Ovary (tissue), 3 donors: ENCODE data around the gene PAQR4.

Experiments
- EP300 ChIP-seq: sonication (generic); formaldehyde crosslinking; IDR thresholded peaks from one replicate; pipeline ENCODE4 v1.6.1; 2017; ENCODE audit warnings: antibody characterized with exemption
- TF ChIP-seq, protein P1 (sequence below), 3 donors: fragments of 450-650 bp in 2 of 3; fragments of 200-600 bp in 1 of 3; IDR thresholded peaks; one replicate each; pipeline versions ENCODE4 v1.5.1 to v1.8.0; 2016 to 2022; ENCODE audit warnings: antibody characterized with exemption in 3 of 3, mild to moderate bottlenecking in 1 of 3
- donor health status: DM: no; HTN: no; CAD: no.

DNA sequence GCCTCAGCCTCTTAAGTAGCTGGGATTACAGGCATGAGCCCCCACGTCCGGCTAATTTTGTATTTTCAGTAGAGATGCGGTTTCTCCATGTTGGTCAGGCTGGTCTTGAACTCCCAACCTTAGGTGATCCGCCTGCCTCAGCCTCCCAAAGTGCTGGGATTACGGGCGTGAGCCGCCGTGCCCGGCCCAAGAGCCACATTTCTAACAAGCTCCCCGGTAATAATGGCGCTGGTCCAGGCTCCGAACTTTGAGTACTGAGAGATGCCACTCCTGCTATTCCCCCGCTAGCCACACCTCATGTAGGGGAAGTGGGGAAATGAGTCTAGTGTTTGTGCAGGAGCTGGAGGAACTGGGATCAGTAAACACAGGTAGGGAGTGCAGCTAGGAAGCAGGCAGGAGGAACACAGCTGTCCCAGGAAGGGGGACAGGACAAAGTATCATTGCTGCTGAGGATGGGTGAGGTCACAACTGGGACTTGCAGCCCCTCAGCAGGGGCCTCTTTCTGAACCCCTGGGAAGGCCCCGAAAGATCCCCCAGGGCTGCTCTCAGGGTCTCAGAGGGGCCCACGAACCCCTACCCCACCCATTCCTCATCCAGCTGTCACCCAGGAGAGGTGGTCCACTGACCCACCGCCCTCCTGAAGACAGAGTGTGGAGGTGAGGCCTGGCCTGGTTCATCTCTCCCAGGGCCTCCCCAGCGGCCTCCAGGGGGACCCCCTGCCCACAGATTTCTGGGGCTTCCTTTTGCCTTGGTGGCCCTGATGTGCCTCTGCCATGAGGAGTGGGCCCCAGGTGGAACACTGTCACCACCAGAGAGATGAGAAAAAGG lies 8.8 kb upstream of the PAQR4 start:
- TF ChIP-seq, protein P1, sequence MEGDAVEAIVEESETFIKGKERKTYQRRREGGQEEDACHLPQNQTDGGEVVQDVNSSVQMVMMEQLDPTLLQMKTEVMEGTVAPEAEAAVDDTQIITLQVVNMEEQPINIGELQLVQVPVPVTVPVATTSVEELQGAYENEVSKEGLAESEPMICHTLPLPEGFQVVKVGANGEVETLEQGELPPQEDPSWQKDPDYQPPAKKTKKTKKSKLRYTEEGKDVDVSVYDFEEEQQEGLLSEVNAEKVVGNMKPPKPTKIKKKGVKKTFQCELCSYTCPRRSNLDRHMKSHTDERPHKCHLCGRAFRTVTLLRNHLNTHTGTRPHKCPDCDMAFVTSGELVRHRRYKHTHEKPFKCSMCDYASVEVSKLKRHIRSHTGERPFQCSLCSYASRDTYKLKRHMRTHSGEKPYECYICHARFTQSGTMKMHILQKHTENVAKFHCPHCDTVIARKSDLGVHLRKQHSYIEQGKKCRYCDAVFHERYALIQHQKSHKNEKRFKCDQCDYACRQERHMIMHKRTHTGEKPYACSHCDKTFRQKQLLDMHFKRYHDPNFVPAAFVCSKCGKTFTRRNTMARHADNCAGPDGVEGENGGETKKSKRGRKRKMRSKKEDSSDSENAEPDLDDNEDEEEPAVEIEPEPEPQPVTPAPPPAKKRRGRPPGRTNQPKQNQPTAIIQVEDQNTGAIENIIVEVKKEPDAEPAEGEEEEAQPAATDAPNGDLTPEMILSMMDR (IDR thresholded peaks at IDR 0.05), result no peak
- no peak for TF ChIP-seq EP300
